H9 (cell line): ENCODE measurements around the gene TNFAIP8L3. TPM values are rescaled to one million over a fixed set of nuclear protein-coding genes. Genes with fewer than 3 reads are reported as not detected.

Experiments used
- DNase-seq: peaks from one replicate; pipeline ENCODE4 v3.0.0-alpha.2; 2017
- H2AFZ ChIP-seq: one replicate; pipeline ENCODE4 v1.6.1; 2013; ENCODE audit warnings: mild to moderate bottlenecking, low read length, control low read depth, moderate library complexity
- H2AK5ac ChIP-seq: 2 replicates; pipeline ENCODE4 v1.6.1; 2013; ENCODE audit warnings: low read length, control low read depth, mixed read lengths; ENCODE audit not compliant: insufficient read length
- H2BK120ac ChIP-seq: one replicate; pipeline ENCODE4 v1.6.1; 2013; ENCODE audit warnings: low read depth, mild to moderate bottlenecking, low read length, control low read depth, inconsistent platforms; ENCODE audit not compliant: poor library complexity, severe bottlenecking
- H2BK12ac ChIP-seq: 2 replicates; pipeline ENCODE4 v1.6.1; 2013; ENCODE audit warnings: low read length, control low read depth, mixed read lengths, low read depth; ENCODE audit not compliant: insufficient read length
- H2BK15ac ChIP-seq: 2 replicates; pipeline ENCODE4 v1.6.1; 2013; ENCODE audit warnings: low read depth, low read length, control low read depth
- H2BK20ac ChIP-seq: one replicate; pipeline ENCODE4 v1.6.1; 2013; ENCODE audit warnings: low read depth, mild to moderate bottlenecking, low read length, control low read depth, inconsistent platforms; ENCODE audit not compliant: poor library complexity, severe bottlenecking
- H2BK5ac ChIP-seq: 2 replicates; pipeline ENCODE4 v1.6.1; 2013; ENCODE audit warnings: low read length, control low read depth, mixed read lengths; ENCODE audit not compliant: insufficient read length
- H3K14ac ChIP-seq: 2 replicates; pipeline ENCODE4 v1.6.1; 2013; ENCODE audit warnings: low read length, control low read depth; ENCODE audit not compliant: insufficient read depth
- H3K18ac ChIP-seq: 2 replicates; pipeline ENCODE4 v1.6.1; 2013; ENCODE audit warnings: low read depth, mild to moderate bottlenecking, mixed read lengths, low read length, control low read depth; ENCODE audit not compliant: insufficient read length
- H3K23ac ChIP-seq: 2 replicates; pipeline ENCODE4 v1.6.1; 2013; ENCODE audit warnings: low read length, control low read depth, mixed read lengths, low read depth; ENCODE audit not compliant: insufficient read length
- H3K23me2 ChIP-seq: 2 replicates; pipeline ENCODE4 v1.6.1; 2013; ENCODE audit warnings: low read depth, mild to moderate bottlenecking, mixed read lengths, low read length, control low read depth; ENCODE audit not compliant: insufficient read length, poor library complexity, severe bottlenecking
- H3K27ac ChIP-seq: 2 replicates; pipeline ENCODE4 v1.5.1; 2013; ENCODE audit warnings: low read length, control low read depth, mixed read lengths, low read depth; ENCODE audit not compliant: insufficient read length
- H3K27me3 ChIP-seq: 2 replicates; pipeline ENCODE4 v1.6.1; 2013; ENCODE audit warnings: low read length, control low read depth, inconsistent platforms; ENCODE audit not compliant: insufficient read depth
- H3K4ac ChIP-seq: 2 replicates; pipeline ENCODE4 v1.6.1; 2013; ENCODE audit warnings: low read depth, mild to moderate bottlenecking, control low read depth, inconsistent platforms, low read length, moderate library complexity
- H3K4me1 ChIP-seq: 2 replicates; pipeline ENCODE4 v1.6.1; 2013; ENCODE audit warnings: low read length, control low read depth, inconsistent platforms; ENCODE audit not compliant: insufficient read depth
- H3K4me2 ChIP-seq: 2 replicates; pipeline ENCODE4 v1.6.1; 2013; ENCODE audit warnings: low read length, control low read depth, mixed read lengths; ENCODE audit not compliant: insufficient read length, insufficient read depth
- H3K56ac ChIP-seq: 2 replicates; pipeline ENCODE4 v1.6.1; 2013; ENCODE audit warnings: low read depth, mild to moderate bottlenecking, mixed read lengths, low read length, control low read depth; ENCODE audit not compliant: insufficient read length
- H3K79me1 ChIP-seq: 2 replicates; pipeline ENCODE4 v1.6.1; 2013; ENCODE audit warnings: low read depth, mild to moderate bottlenecking, moderate library complexity, low read length, control low read depth, inconsistent platforms; ENCODE audit not compliant: insufficient read depth, poor library complexity, severe bottlenecking
- H3K79me2 ChIP-seq: 2 replicates; pipeline ENCODE4 v1.6.1; 2013; ENCODE audit warnings: low read length, control low read depth, inconsistent platforms; ENCODE audit not compliant: insufficient read depth
- H3K9ac ChIP-seq: 2 replicates; pipeline ENCODE4 v1.6.1; 2013; ENCODE audit warnings: low read length, control low read depth, mixed read lengths; ENCODE audit not compliant: insufficient read length; ENCODE audit errors: extremely low read depth
- H3K9me3 ChIP-seq: one replicate; pipeline ENCODE4 v1.6.1; 2013; ENCODE audit warnings: low read depth, low read length, inconsistent platforms; ENCODE audit not compliant: control insufficient read depth
- H3T11ph ChIP-seq: one replicate; pipeline ENCODE4 v1.6.1; 2013; ENCODE audit warnings: mild to moderate bottlenecking, low read length, control low read depth, inconsistent platforms
- H4K20me1 ChIP-seq: one replicate; pipeline ENCODE4 v1.6.1; 2013; ENCODE audit not compliant: control insufficient read depth, insufficient read length, insufficient read depth
- H4K5ac ChIP-seq: 2 replicates; pipeline ENCODE4 v1.6.1; 2013; ENCODE audit warnings: low read depth, mild to moderate bottlenecking, mixed read lengths, low read length, control low read depth; ENCODE audit not compliant: insufficient read length
- H4K8ac ChIP-seq: replicated peaks from 2 replicates; pipeline ENCODE4 v1.6.1; 2013; ENCODE audit warnings: low read length, control low read depth, mixed read lengths, low read depth; ENCODE audit not compliant: insufficient read length
- H4K91ac ChIP-seq: 2 replicates; pipeline ENCODE4 v1.6.1; 2013; ENCODE audit warnings: low read depth, mild to moderate bottlenecking, moderate library complexity, mixed read lengths, low read length, control low read depth; ENCODE audit not compliant: insufficient read length
- H3K27ac Mint-ChIP-seq, 3 experiments: 2 replicates in 2 of 3; 3 replicates in 1 of 3; pipeline ENCODE4 v1.8.0; 2020 to 2021; ENCODE audit warnings: mixed read lengths in 3 of 3, mild to moderate bottlenecking in 1 of 3, moderate library complexity in 1 of 3
- H3K27me3 Mint-ChIP-seq: 2 replicates; pipeline ENCODE4 v1.8.0; 2021; ENCODE audit warnings: low read depth, mild to moderate bottlenecking, moderate library complexity, mixed read lengths
- H3K36me3 Mint-ChIP-seq, 3 experiments: 2 replicates in 2 of 3; 3 replicates in 1 of 3; pipeline ENCODE4 v1.8.0; 2020 to 2021; ENCODE audit warnings: low read depth in 3 of 3, mixed read lengths in 3 of 3; ENCODE audit not compliant: insufficient read depth in 1 of 3
- H3K4me1 Mint-ChIP-seq, 2 experiments: 2 replicates each; pipeline ENCODE4 v1.8.0; 2020; ENCODE audit warnings: mixed read lengths in 2 of 2
- H3K4me3 Mint-ChIP-seq, 2 experiments: 2 replicates in 1 of 2; 3 replicates in 1 of 2; pipeline ENCODE4 v1.8.0; 2020 to 2021; ENCODE audit warnings: mild to moderate bottlenecking in 2 of 2, mixed read lengths in 2 of 2, moderate library complexity in 1 of 2
- H3K9me3 Mint-ChIP-seq, 2 experiments: 2 replicates in 1 of 2; 3 replicates in 1 of 2; pipeline ENCODE4 v1.8.0; 2020; ENCODE audit warnings: mild to moderate bottlenecking in 2 of 2, mixed read lengths in 2 of 2, moderate library complexity in 1 of 2
- WGBS: extraction: QIAGEN DNeasy Blood & Tissue Kit; methylation state at CpG from one replicate; pipeline ENCODE4 v1.1.7; 2013; ENCODE audit warnings: missing lambda C conversion rate, low lambda C conversion rate, mixed read lengths; ENCODE audit not compliant: insufficient read length; ENCODE audit errors: extremely low coverage; 5-methylcytosine and 5-hydroxymethylcytosine counted together
- total RNA-seq: library from RNA; stranded (reverse); gene quantifications from 2 replicates; pipeline ENCODE4 v1.2.1, GENCODE V29; 2021
- TF ChIP-seq, protein P1 (sequence below): fragments of 200-600 bp; sonication (generic); conservative IDR thresholded peaks from 3 replicates; pipeline ENCODE4 v1.8.0; 2021; ENCODE audit warnings: antibody characterized with exemption, mild to moderate bottlenecking

TNFAIP8L3 gene
- total RNA-seq, 1 experiment from 2014 or later, result 0.22 TPM

DNA sequence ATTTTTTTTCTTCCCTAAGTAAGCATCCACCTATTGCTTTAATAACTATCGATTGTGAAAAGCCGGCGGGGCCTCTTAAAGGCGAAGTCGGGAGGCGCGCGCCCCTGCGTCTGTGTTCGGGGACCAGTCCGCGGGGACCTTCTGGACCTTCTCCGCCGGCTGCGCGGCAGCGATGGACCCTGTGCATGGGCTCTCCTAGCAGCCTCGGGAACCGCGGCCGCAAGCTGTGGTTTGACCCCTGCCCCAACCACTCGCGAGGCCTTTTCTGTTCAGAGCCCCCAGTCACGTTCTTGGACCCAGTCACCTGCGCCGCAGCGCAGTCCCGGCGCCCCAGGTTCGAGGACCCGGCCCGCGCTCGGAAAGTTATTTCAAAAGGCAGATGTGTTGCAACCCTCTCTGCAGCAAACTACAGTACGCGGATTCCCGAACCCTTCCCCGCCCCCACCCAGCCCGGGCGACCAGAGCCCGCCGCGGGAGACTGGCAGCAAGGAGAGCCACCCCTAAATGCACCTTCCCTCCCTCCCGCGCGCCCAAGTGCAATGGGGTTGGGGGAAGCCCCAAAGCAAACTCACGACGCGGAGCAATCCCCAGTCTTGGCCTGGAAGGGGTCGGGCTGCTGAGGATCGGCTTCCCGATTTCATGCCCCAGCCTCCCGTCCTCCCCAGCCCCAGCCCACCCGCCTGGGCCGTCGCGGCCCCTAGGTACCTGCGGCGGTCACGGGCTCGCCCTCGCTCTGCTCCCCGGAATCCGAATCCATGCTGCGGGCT lies 684 bp downstream of the TNFAIP8L3 start:
- H3K9me3 Mint-ChIP-seq, result no peaks in the 10 kb centered on the region
- Histone ChIP-seq H2BK120ac (no peak overlapping the region), H2BK12ac (no peak overlapping the region), H4K91ac (no peak overlapping the region), H3K14ac (0 out of 2 replicates have a peak overlapping the region, but pooled peaks have one; percentile 31), H3K23ac (no peak overlapping the region), H3K27me3 (peaks cover 30% of the 10 kb centered on the region; the same call in 1 of the 2 replicates), H2BK15ac (no peak overlapping the region), H2BK20ac (no peak overlapping the region), H3K9ac (no peak overlapping the region), H3K9me3 (no peaks in the 10 kb centered on the region), H2AFZ (no peak overlapping the region), H2AK5ac (no peak overlapping the region), H3K4me2 (peak overlapping the region; percentile 88), H3K56ac (no peak overlapping the region), H3K79me2 (no peaks in the 10 kb centered on the region), H3K23me2 (peaks cover 19% of the 10 kb centered on the region), H4K20me1 (no peaks in the 10 kb centered on the region), H4K8ac (no peak overlapping the region), H3K4ac (no peak overlapping the region), H3K4me1 (no peaks in the 10 kb centered on the region), H3T11ph (no peak overlapping the region), H2BK5ac (no peak overlapping the region), H4K5ac (no peak overlapping the region), H3K27ac (no peak overlapping the region), H3K79me1 (no peaks in the 10 kb centered on the region), H3K18ac (no peak overlapping the region)
- no peaks in the 10 kb centered on the region for H3K36me3 Mint-ChIP-seq
- no peak overlapping the region for H3K27ac Mint-ChIP-seq
- WGBS, result no CpG with 5 or more reads among the region's 65 CpGs
- H3K4me1 Mint-ChIP-seq, result peaks cover 2 to 5% of the 10 kb centered on the region in 2 experiments; a peak in 1 of 4 replicates
- DNase-seq, result no peak
- H3K4me3 Mint-ChIP-seq, result peak overlapping the region; percentile 69 to 85
- TF ChIP-seq, protein P1, sequence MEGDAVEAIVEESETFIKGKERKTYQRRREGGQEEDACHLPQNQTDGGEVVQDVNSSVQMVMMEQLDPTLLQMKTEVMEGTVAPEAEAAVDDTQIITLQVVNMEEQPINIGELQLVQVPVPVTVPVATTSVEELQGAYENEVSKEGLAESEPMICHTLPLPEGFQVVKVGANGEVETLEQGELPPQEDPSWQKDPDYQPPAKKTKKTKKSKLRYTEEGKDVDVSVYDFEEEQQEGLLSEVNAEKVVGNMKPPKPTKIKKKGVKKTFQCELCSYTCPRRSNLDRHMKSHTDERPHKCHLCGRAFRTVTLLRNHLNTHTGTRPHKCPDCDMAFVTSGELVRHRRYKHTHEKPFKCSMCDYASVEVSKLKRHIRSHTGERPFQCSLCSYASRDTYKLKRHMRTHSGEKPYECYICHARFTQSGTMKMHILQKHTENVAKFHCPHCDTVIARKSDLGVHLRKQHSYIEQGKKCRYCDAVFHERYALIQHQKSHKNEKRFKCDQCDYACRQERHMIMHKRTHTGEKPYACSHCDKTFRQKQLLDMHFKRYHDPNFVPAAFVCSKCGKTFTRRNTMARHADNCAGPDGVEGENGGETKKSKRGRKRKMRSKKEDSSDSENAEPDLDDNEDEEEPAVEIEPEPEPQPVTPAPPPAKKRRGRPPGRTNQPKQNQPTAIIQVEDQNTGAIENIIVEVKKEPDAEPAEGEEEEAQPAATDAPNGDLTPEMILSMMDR, result no peak
- H3K27me3 Mint-ChIP-seq, result peaks cover 93% of the 10 kb centered on the region
